ENCODE data around the gene KCNC1. TPM values are rescaled to one million over a fixed set of nuclear protein-coding genes. Genes with fewer than 3 reads are reported as not detected.

KCNC1 gene
- total RNA-seq, 2 donors from 2014 or later = not detected

DNA sequence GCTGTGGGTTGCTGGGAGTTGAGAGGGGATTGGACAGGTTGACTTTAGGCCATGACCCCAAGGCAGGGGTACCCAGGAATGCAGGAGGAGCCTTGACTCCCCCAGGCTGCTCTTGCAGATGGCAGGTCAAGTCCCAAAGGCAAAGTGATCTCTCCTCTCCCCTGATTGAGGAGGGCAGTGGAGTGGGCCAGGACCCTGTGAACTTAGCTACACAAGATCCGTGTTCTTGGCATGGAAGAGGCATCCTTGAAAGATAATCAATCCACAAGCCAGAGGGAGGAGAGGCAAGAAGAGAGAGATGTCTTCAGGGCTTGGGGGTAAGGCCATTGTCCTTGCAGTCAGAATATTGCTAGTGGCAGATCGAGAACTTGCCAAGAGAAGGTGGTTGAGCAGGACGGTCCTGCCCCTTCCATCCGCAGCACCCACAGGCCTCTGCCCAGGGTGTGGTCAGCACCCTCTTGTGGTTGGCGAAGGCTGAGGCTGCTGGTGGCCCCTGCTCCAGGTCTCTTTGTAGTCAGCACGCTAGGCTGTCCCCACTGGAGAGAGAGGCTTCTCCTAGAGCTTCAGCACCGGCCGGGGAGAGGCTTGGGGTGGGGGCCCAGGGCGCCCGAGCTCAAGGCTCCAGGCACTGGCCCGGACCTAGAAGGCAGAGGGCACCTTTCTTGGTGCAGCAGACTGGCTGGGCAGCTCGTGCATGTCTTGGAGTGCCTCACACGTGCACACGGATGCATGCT is 45.4 kb downstream of the KCNC1 start:
- Mint-ChIP-seq H3K27me3 (no peaks in the 10 kb centered on the region), H3K4me1 (no peaks in the 10 kb centered on the region), H3K27ac (no peak overlapping the region), H3K36me3 (ENCODE audit: low read depth) (no peaks in the 10 kb centered on the region), H3K4me3 (no peak overlapping the region)
- ATAC-seq (no peak), DNase-seq (no peak)
- no peaks in the 10 kb centered on the region for H3K9me3 ChIP-seq (ENCODE audit: control insufficient read depth, low read length, poor library complexity, severe bottlenecking)

DNA sequence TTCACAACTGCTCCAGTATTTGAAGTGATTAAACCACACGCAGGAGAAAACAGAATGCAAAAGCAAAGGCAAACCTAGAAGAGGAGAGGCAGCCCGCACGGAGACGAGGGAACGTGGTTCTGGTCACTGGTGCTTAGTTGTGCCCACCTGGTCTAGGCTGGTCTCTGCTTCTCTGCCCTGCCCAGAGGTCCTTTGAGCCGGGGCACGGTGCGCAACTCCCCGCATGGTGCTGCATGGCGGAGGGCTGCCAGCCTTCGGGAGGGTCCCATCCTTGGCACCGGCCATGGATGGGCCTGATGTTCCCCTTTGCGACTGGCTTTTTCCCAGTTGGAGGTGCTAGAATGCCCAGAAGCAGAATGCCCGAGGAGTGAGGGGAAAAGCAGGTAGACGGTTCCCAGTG is 46.1 kb downstream of the KCNC1 start:
- H3K27me3 Mint-ChIP-seq = no peaks in the 10 kb centered on the region
- no peak for ATAC-seq
- no peak overlapping the region for H3K4me3 Mint-ChIP-seq

DNA sequence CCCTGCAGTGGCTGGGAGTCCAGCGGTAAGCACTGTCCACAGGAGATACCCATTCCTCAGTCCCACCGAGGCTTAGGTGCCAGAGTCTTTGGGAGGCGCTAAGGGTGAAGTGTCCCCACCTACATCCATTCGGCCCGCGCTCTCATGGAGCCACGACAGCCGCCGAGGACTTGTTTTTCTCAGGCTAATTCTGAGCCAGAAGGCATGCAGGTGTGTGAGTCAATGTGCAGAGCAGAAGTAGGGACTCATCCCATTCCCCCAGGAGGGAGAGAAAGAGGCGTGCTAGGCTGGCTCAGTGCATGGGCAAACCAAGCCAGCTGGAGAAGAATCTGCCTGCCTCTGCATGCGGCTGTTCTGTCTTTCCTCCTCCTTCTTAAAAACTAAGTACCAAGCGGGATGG is 46.6 kb downstream of the KCNC1 start:
- no peak overlapping the region for H3K27ac Mint-ChIP-seq
- H3K27me3 Mint-ChIP-seq = no peaks in the 10 kb centered on the region
- no peaks in the 10 kb centered on the region for H3K36me3 Mint-ChIP-seq (ENCODE audit: low read depth)
- no peak for DNase-seq
- no peak overlapping the region for H3K4me3 Mint-ChIP-seq
- no peaks in the 10 kb centered on the region for H3K9me3 ChIP-seq (ENCODE audit: control insufficient read depth, low read length, poor library complexity, severe bottlenecking)
- H3K4me1 Mint-ChIP-seq = no peaks in the 10 kb centered on the region
- no peak for ATAC-seq

More for the DNA sequence above, 46.1 kb downstream of the KCNC1 start:
- DNase-seq = no peak
- no peaks in the 10 kb centered on the region for H3K9me3 ChIP-seq (ENCODE audit: control insufficient read depth, low read length, poor library complexity, severe bottlenecking)
- no peaks in the 10 kb centered on the region for H3K4me1 Mint-ChIP-seq
- H3K36me3 Mint-ChIP-seq (ENCODE audit: low read depth) = no peaks in the 10 kb centered on the region
- no peak overlapping the region for H3K27ac Mint-ChIP-seq

DNA sequence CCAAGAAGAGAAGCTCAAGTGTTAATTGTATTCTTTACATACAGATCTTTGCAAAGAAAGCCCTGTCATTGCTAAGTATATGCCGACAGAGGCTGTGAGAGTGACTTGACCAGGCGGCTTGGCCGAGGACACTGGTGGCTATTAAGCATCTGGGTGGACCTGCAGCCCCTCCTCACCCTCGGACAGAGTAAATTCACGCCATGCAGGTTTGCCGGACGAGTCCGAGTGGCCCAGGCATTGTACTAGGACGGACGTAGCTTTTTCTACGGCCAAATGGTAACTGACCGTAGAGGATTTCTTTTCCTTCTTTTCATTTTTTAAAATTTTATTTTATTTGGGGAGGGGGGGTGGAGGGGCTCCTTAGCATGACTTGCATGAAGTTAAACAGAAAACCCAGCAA is 47.0 kb downstream of the KCNC1 start:
- H3K9me3 ChIP-seq (ENCODE audit: control insufficient read depth, low read length, poor library complexity, severe bottlenecking) = no peaks in the 10 kb centered on the region
- Mint-ChIP-seq H3K36me3 (ENCODE audit: low read depth) (no peaks in the 10 kb centered on the region), H3K4me3 (no peak overlapping the region), H3K27ac (no peak overlapping the region), H3K27me3 (no peaks in the 10 kb centered on the region), H3K4me1 (no peaks in the 10 kb centered on the region)
- no peak for DNase-seq
- ATAC-seq = no peak

DNA sequence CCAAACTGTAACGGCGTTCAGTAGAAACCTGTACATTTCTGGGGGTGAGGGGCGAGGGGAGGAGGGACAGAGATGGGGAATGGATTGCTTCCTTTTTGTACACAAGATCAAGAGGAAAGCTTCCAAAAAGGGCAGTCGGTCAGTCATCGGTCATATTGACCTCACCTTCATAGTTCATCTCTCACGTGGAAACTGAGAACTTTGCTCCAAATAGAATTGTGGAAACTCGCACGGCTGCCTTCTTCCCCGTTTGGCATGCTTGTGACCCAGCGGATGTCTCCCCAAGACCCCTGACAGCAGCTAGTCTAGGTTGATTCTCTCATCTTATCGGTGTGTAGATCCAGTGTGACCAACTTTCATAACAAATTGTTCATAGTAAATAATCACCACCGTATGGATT is 47.6 kb downstream of the KCNC1 start:
- no peak overlapping the region for H3K4me3 Mint-ChIP-seq
- no peaks in the 10 kb centered on the region for H3K36me3 Mint-ChIP-seq (ENCODE audit: low read depth)
- no peaks in the 10 kb centered on the region for H3K9me3 ChIP-seq (ENCODE audit: control insufficient read depth, low read length, poor library complexity, severe bottlenecking)
- no peak for ATAC-seq
- no peaks in the 10 kb centered on the region for H3K27me3 Mint-ChIP-seq
- no peaks in the 10 kb centered on the region for H3K4me1 Mint-ChIP-seq
- no peak overlapping the region for H3K27ac Mint-ChIP-seq
- no peak for DNase-seq

DNA sequence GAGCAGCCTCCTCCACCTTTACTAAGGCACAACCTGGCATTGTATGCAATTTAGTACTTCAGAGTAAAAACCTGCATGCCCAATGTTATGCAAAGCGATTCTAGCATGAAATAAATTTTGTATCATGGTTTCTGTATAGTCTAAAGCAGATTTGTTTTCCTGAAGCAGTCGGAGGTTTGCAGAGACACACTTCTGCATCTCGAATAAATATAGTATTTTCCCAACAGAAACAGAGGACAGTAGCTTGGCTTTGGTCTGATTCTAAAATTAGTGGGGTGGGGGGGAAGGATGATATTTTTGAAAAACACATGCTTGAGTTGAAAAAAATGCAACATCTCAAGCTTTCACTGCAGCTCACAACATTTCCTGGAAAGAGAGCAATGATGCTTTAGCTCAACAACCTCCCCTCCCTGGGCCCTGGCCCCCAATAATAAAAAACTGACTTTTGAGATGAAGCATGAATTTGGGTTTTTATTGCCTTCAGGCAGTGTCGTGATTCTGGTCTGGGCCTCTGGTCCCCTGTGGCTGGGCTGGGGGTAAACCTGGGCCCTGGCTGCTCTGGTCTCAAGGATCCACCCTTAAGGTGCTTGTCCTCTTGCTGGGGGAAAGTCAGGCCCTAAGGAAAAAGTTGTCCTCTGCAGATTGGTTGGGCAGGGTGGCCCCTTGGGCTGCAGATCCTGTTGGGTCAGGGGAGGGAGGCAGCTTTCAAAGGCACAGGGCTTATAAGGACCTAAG is 48.2 kb downstream of the KCNC1 start:
- no peak for ATAC-seq
- Mint-ChIP-seq H3K27ac (no peak overlapping the region), H3K27me3 (no peaks in the 10 kb centered on the region)

DNA sequence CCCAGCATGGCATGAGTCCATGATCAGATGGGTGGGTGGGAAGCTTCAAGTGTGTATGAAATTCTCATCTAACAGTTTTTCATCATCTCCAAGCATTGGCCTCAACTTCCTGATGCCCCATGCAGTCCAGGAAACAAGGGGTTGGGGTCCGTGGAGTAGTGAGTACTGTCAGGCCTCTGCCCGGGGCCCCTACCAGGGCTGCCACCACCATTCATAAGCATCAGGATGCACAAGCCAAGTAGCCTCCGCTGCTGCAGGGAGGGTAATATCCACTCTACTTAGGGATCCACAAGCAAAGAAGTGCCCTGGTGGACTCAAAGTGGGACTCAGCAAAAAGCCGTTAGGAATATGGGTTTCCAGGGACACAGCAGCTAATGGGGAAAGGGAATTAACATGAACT is 49.3 kb downstream of the KCNC1 start:
- H3K27ac Mint-ChIP-seq = no peak overlapping the region
- ATAC-seq = no peak

More for the DNA sequence above, 48.2 kb downstream of the KCNC1 start:
- Mint-ChIP-seq H3K4me3 (no peak overlapping the region), H3K36me3 (ENCODE audit: low read depth) (no peaks in the 10 kb centered on the region), H3K4me1 (no peaks in the 10 kb centered on the region)
- H3K9me3 ChIP-seq (ENCODE audit: control insufficient read depth, low read length, poor library complexity, severe bottlenecking) = no peaks in the 10 kb centered on the region
- no peak for DNase-seq

DNA sequence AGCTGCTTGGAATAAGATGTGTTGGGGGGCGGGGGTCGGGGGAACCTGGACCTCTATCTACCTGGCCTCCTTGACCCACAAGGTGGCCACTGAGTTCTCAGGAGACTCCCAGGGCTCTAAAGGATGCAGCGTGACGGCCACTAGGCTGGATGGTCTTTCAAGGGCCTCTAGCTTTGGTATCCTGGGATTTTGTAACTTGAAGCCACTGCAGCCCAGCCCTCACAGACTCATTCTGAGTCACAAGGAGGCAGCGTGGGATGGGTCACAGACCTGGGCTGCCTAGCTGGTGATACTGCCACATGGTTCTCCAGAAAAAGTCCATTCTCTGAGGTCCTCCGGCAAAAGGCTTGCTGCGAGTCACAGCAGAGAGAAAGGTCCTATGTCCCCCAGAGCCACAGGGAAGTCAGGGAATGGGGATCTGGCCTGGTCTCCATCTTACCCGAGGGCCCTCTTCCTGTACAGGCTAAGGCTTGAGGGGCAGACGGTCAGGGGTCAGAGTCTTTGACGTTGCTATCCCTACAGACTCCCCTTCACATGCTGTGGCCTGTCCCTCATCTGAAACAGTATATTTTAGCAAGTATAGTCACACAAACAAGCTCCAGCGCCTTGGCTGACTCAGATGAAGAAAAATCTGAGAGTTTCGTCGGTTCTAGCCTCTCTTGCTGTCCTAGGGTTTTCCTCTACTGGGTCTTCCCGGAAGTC is 52.4 kb downstream of the KCNC1 start:
- DNase-seq (no peak), ATAC-seq (no peak)
- Mint-ChIP-seq H3K4me1 (no peaks in the 10 kb centered on the region), H3K27ac (no peak overlapping the region), H3K4me3 (no peak overlapping the region), H3K36me3 (ENCODE audit: low read depth) (peaks cover 5% of the 10 kb centered on the region), H3K27me3 (no peaks in the 10 kb centered on the region)
- no peaks in the 10 kb centered on the region for H3K9me3 ChIP-seq (ENCODE audit: control insufficient read depth, low read length, poor library complexity, severe bottlenecking)

More for the DNA sequence above, 49.3 kb downstream of the KCNC1 start:
- Mint-ChIP-seq H3K4me1 (no peaks in the 10 kb centered on the region), H3K27me3 (no peaks in the 10 kb centered on the region), H3K4me3 (no peak overlapping the region), H3K36me3 (ENCODE audit: low read depth) (peaks cover 4% of the 10 kb centered on the region)
- no peak for DNase-seq
- no peaks in the 10 kb centered on the region for H3K9me3 ChIP-seq (ENCODE audit: control insufficient read depth, low read length, poor library complexity, severe bottlenecking)

DNA sequence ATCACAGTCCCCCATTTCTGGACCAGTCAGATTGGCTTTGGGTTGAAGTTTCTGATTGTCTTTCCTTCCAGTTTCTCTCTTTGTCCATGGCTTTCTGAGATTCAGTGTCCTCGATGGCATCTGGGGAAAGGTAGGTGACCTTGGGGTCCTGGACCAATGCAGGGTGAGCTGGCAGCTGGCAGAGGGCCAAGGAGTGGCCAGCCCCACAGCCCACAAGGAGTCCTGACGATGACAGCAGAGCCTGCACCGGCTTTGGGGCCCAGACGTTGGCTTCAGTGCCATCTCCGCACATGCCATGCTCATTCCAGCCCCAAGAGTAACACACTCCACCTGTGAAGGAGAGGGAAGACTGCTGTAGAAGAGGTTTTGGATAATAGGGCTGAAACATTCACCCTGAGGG is 53.5 kb downstream of the KCNC1 start:
- no peaks in the 10 kb centered on the region for H3K9me3 ChIP-seq (ENCODE audit: control insufficient read depth, low read length, poor library complexity, severe bottlenecking)
- Mint-ChIP-seq H3K36me3 (ENCODE audit: low read depth) (peaks cover 7% of the 10 kb centered on the region), H3K4me3 (no peak overlapping the region), H3K27ac (no peak overlapping the region), H3K27me3 (no peaks in the 10 kb centered on the region), H3K4me1 (no peaks in the 10 kb centered on the region)
- DNase-seq (no peak), ATAC-seq (no peak)

DNA sequence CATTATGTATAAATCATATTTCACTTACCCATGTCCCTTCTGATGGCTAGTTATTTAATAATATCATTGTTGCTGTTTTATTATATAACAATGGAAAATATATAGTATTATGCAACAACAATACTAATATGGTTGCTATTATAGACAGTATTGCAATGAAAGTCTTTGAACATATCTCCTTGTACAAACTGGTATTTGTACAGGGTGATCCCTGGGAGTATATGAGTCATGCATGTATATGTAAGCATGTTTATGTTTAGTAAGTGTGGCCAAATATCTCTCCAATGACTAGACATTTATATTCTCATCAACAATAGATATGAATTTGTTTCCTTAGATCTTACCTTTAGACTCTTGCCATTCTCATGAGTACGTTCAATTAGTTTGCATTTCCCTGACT is 55.9 kb downstream of the KCNC1 start:
- H3K27ac Mint-ChIP-seq = no peak overlapping the region
- peaks cover 7% of the 10 kb centered on the region for H3K36me3 Mint-ChIP-seq (ENCODE audit: low read depth)
- peaks cover 3% of the 10 kb centered on the region for H3K4me1 Mint-ChIP-seq
- ATAC-seq (no peak), DNase-seq (no peak)
- H3K27me3 Mint-ChIP-seq = no peaks in the 10 kb centered on the region
- no peak overlapping the region for H3K4me3 Mint-ChIP-seq
- no peaks in the 10 kb centered on the region for H3K9me3 ChIP-seq (ENCODE audit: control insufficient read depth, low read length, poor library complexity, severe bottlenecking)

DNA sequence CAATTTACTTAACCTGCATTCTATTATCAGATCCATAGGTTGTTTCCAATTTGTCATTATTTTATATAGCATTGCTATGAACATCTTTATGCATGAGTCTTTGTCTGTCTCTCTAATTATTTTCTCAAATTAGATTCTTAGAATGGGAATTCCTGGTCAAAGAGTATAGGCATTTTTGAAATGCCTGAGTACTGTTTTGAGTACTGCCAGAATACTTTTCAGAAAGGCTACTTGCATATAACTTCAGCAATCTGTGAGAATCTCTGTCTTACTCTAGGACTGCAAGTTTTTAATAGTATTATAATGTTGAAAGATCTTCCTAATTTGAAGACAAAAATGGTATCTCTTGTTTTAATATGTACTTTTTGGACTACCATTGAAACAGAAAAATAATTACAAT is 56.6 kb downstream of the KCNC1 start:
- no peak overlapping the region for H3K27ac Mint-ChIP-seq
- H3K9me3 ChIP-seq (ENCODE audit: control insufficient read depth, low read length, poor library complexity, severe bottlenecking) = no peaks in the 10 kb centered on the region
- ATAC-seq (no peak), DNase-seq (no peak)
- no peaks in the 10 kb centered on the region for H3K27me3 Mint-ChIP-seq
- peaks cover 3% of the 10 kb centered on the region for H3K4me1 Mint-ChIP-seq
- peaks cover 7% of the 10 kb centered on the region for H3K36me3 Mint-ChIP-seq (ENCODE audit: low read depth)
- H3K4me3 Mint-ChIP-seq = no peak overlapping the region

DNA sequence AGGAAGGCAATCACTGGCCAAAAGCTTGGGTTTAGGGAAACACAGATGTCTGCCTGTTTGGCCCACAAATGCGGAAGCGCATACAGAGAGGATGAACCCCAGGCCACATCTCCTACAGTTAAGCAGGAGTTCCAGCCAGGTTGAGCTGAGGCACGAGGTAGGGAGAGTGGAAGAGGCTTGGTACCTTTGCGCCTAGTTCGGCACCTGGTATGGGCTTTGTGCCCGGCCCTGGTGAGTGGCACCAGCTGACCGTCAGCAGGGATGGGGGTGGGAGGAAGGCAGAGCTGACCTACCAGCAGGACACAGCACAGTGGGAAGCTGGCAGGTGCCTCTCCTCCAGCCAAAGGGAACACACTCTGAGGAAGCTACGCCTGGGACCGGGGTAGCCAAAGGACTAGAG is 57.6 kb downstream of the KCNC1 start:
- Mint-ChIP-seq H3K4me3 (no peak overlapping the region), H3K27ac (no peak overlapping the region), H3K4me1 (peaks cover 4% of the 10 kb centered on the region), H3K36me3 (ENCODE audit: low read depth) (peaks cover 7% of the 10 kb centered on the region), H3K27me3 (no peaks in the 10 kb centered on the region)
- no peak for DNase-seq
- H3K9me3 ChIP-seq (ENCODE audit: control insufficient read depth, low read length, poor library complexity, severe bottlenecking) = no peaks in the 10 kb centered on the region
- no peak for ATAC-seq

DNA sequence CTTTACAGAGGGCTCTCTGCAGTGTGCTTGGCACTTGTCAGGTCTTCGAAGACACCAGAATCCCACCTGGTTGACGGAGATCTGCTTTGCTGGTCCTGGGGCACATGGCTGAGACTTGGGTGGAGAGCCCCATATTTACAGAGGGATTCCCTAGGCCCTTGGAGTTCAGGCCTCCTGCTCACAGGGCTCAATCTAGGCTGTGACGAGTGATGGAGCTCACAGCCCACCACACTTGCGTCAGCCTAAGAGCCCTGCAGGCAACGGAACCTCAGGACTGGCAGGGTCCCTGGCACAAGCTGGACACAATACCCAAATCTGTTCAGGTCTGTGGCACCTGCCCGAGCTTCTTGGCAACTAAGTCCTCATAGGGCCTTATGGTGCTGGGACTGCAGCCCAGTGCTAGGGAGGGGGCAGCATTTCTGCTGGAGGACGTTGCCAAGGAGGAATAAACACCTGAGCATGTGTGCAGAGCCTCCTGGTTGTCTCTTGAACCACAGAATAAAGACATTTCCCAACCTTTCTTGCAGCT is 59.1 kb downstream of the KCNC1 start:
- no peak for ATAC-seq

More for the DNA sequence above, 59.1 kb downstream of the KCNC1 start:
- Mint-ChIP-seq H3K27ac (no peak overlapping the region), H3K4me3 (no peak overlapping the region), H3K4me1 (peaks cover 7% of the 10 kb centered on the region), H3K27me3 (no peaks in the 10 kb centered on the region), H3K36me3 (ENCODE audit: low read depth) (peaks cover 4% of the 10 kb centered on the region)
- no peak for DNase-seq
- H3K9me3 ChIP-seq (ENCODE audit: control insufficient read depth, low read length, poor library complexity, severe bottlenecking) = no peaks in the 10 kb centered on the region

Data from T-helper 17 cell (primary cell).